GM12878 (cell line): ENCODE data around the gene TMEM109.

Experiments used
- CEBPB ChIP-seq, 2 experiments: fragments of 150-350 bp in 1 of 2; IDR thresholded peaks; 2 replicates each; pipeline ENCODE4 v1.6.1; 2012 to 2014; ENCODE audit warnings: low read depth in 2 of 2, low read length in 2 of 2, borderline replicate concordance in 1 of 2, inconsistent platforms in 1 of 2
- CHD2 ChIP-seq: IDR thresholded peaks from 2 replicates; pipeline ENCODE4 v1.6.1; 2011; ENCODE audit warnings: low read depth, low read length, improper control_type of control experiment, borderline replicate concordance
- CTCF ChIP-seq, 3 experiments: IDR thresholded peaks in 2 of 3; conservative IDR thresholded peaks in 1 of 3; 2 replicates each; pipeline ENCODE4 v1.5.1; 2011; ENCODE audit warnings: low read depth in 3 of 3, low read length in 3 of 3, mild to moderate bottlenecking in 3 of 3, control low read depth in 2 of 3, moderate library complexity in 2 of 3, inconsistent platforms in 1 of 3, mixed read lengths in 1 of 3; ENCODE audit not compliant: control insufficient read depth in 2 of 3, insufficient read depth in 1 of 3; ENCODE audit errors: extremely low read depth in 1 of 3
- GATAD2B ChIP-seq: fragments of 450-650 bp; conservative IDR thresholded peaks from 2 replicates; pipeline ENCODE4 v1.6.1; 2017; ENCODE audit warnings: low read depth, mild to moderate bottlenecking, moderate library complexity
- KAT2A ChIP-seq: conservative IDR thresholded peaks from 2 replicates; pipeline ENCODE4 v1.6.1; 2011; ENCODE audit warnings: low read depth, low read length; ENCODE audit not compliant: control insufficient read depth
- MYC ChIP-seq: IDR thresholded peaks from 2 replicates; pipeline ENCODE4 v1.6.1; 2011; ENCODE audit warnings: mild to moderate bottlenecking, low read length, moderate library complexity, inconsistent platforms; ENCODE audit not compliant: insufficient read depth, insufficient replicate concordance, insufficient read length, severe bottlenecking
- POLR2AphosphoS5 ChIP-seq: IDR thresholded peaks from 2 replicates; pipeline ENCODE4 v1.6.1; 2011; ENCODE audit warnings: mild to moderate bottlenecking, low read length, inconsistent platforms
- RBBP5 ChIP-seq: fragments of 200-600 bp; sonication (generic); conservative IDR thresholded peaks from 2 replicates; pipeline ENCODE4 v1.6.1; 2016
- SMARCA5 ChIP-seq: fragments of 450-650 bp; IDR thresholded peaks from 2 replicates; pipeline ENCODE4 v1.6.1; 2017; ENCODE audit warnings: mild to moderate bottlenecking
- SMC3 ChIP-seq: IDR thresholded peaks from 2 replicates; pipeline ENCODE4 v1.6.1; 2011; ENCODE audit warnings: low read length, improper control_type of control experiment, borderline replicate concordance
- USF2 ChIP-seq: IDR thresholded peaks from 2 replicates; pipeline ENCODE4 v1.6.1; 2011; ENCODE audit warnings: low read depth, low read length, improper control_type of control experiment, borderline replicate concordance
- WRNIP1 ChIP-seq: IDR thresholded peaks from 2 replicates; pipeline ENCODE4 v1.6.1; 2011; ENCODE audit warnings: low read depth, low read length, improper control_type of control experiment, borderline replicate concordance
- ZNF592 ChIP-seq: fragments of 450-650 bp; IDR thresholded peaks from 2 replicates; pipeline ENCODE4 v1.6.1; 2017; ENCODE audit warnings: mild to moderate bottlenecking, moderate library complexity
- TF ChIP-seq, protein P1 (sequence below): fragments of 150-350 bp; IDR thresholded peaks from 2 replicates; pipeline ENCODE4 v1.6.1; 2016; ENCODE audit warnings: low read depth, low read length

GRCh38 chr11:60875366-60876167 is 38.4 kb upstream of the TMEM109 start:
- no peak for TF ChIP-seq SMARCA5
- TF ChIP-seq CEBPB (IDR thresholded peaks at IDR 0.05; ENCODE audit: borderline replicate concordance in 1 of 2, low read depth in 2 of 2, low read length in 2 of 2), result no peak
- no peak for TF ChIP-seq KAT2A
- no peak for TF ChIP-seq SMC3
- TF ChIP-seq POLR2AphosphoS5, result no peak
- TF ChIP-seq CTCF (IDR thresholded peaks at IDR 0.05 in 2 of 3, conservative IDR thresholded peaks at IDR 0.05 in 1 of 3; ENCODE audit: control insufficient read depth in 2 of 3, extremely low read depth in 1 of 3, insufficient read depth in 1 of 3, low read depth in 3 of 3, low read length in 3 of 3), result no peak
- TF ChIP-seq, protein P1, sequence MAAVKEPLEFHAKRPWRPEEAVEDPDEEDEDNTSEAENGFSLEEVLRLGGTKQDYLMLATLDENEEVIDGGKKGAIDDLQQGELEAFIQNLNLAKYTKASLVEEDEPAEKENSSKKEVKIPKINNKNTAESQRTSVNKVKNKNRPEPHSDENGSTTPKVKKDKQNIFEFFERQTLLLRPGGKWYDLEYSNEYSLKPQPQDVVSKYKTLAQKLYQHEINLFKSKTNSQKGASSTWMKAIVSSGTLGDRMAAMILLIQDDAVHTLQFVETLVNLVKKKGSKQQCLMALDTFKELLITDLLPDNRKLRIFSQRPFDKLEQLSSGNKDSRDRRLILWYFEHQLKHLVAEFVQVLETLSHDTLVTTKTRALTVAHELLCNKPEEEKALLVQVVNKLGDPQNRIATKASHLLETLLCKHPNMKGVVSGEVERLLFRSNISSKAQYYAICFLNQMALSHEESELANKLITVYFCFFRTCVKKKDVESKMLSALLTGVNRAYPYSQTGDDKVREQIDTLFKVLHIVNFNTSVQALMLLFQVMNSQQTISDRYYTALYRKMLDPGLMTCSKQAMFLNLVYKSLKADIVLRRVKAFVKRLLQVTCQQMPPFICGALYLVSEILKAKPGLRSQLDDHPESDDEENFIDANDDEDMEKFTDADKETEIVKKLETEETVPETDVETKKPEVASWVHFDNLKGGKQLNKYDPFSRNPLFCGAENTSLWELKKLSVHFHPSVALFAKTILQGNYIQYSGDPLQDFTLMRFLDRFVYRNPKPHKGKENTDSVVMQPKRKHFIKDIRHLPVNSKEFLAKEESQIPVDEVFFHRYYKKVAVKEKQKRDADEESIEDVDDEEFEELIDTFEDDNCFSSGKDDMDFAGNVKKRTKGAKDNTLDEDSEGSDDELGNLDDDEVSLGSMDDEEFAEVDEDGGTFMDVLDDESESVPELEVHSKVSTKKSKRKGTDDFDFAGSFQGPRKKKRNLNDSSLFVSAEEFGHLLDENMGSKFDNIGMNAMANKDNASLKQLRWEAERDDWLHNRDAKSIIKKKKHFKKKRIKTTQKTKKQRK, result no peak
- no peak for TF ChIP-seq USF2
- TF ChIP-seq WRNIP1, result no peak
- no peak for TF ChIP-seq RBBP5
- no peak for TF ChIP-seq CHD2
- TF ChIP-seq ZNF592, result no peak
- no peak for TF ChIP-seq GATAD2B
- no peak for TF ChIP-seq MYC
